NT2/D1 (cell line): ENCODE data around the gene RASAL2.
"Not testable (repeated sequence)": the region's sequence is repeated elsewhere in the genome, so short reads cannot be mapped to it uniquely, and the experiment has no call there.

Source experiments
- DNase-seq: peaks from one replicate; pipeline ENCODE4 v3.0.0-alpha.2; 2011; ENCODE audit warnings: low read depth, low spot score
- H3K27me3 ChIP-seq: 2 replicates; pipeline ENCODE4 v1.6.0; 2011; ENCODE audit warnings: mild to moderate bottlenecking; ENCODE audit not compliant: insufficient read length, insufficient read depth
- H3K36me3 ChIP-seq: 2 replicates; pipeline ENCODE4 v1.6.1; 2011; ENCODE audit warnings: mild to moderate bottlenecking, low read length, mixed read lengths; ENCODE audit not compliant: insufficient read depth, insufficient read length
- H3K4me1 ChIP-seq: 2 replicates; pipeline ENCODE4 v1.5.1; 2011; ENCODE audit not compliant: insufficient read depth, insufficient read length
- H3K4me3 ChIP-seq: 2 replicates; pipeline ENCODE4 v1.5.1; 2011; ENCODE audit warnings: low read depth; ENCODE audit not compliant: insufficient read length
- H3K9ac ChIP-seq: 2 replicates; pipeline ENCODE4 v1.6.0; 2011; ENCODE audit warnings: low read depth; ENCODE audit not compliant: insufficient read length
- H3K9me3 ChIP-seq: 2 replicates; pipeline ENCODE4 v1.5.1; 2011; ENCODE audit warnings: mild to moderate bottlenecking, low read length; ENCODE audit not compliant: insufficient read depth
- SUZ12 ChIP-seq: IDR thresholded peaks from 2 replicates; pipeline ENCODE4 v1.6.1; 2011; ENCODE audit not compliant: insufficient read length, insufficient read depth; ENCODE audit errors: extremely low read depth
- YY1 ChIP-seq: IDR thresholded peaks from 2 replicates; pipeline ENCODE4 v1.6.1; 2011; ENCODE audit not compliant: insufficient read length, insufficient read depth
- ZNF274 ChIP-seq: IDR thresholded peaks from 2 replicates; pipeline ENCODE4 v1.6.1; 2011; ENCODE audit warnings: mild to moderate bottlenecking, low read depth, low read length

Gene RASAL2

DNA sequence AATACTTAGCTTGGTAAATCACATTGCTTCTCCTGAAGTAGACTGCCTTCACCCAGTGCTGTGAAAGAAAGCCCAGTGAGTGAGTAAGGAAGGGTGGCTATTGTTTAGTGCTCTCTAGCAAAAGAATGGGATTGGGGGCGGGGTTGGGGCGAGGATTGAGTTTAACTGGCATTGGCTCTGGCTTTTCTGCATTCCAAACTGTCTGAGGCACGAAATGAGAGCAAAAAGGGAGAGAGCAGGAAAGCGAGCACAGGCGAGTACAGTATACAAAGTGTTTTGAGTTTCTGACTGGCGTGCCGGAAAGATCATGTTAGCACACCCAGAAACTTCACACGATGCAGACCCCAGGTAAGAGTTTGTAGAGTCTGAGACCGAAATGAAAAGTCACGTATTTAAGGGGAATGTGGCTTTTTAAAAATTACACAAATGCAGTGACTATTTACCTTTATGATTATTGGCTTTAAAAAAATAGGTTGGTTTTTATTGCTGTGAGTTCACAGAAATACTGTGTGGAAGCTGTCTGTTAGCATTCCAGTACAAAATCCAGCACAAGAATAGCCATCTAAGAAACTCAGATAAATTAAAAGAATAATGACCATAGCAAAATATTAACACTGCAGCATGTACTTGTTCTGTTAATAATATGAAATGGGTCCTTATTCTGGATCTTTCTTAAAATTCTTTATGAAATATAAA is 247.5 kb downstream of the RASAL2 start:
- Histone ChIP-seq H3K4me3 (peak overlapping the region; percentile 36), H3K4me1 (no peaks in the 10 kb centered on the region), H3K27me3 (no peaks in the 10 kb centered on the region), H3K9me3 (no peaks in the 10 kb centered on the region), H3K36me3 (peaks cover 10% of the 10 kb centered on the region), H3K9ac (peak overlapping the region; percentile 78)
- DNase-seq, result peak; percentile 96
- TF ChIP-seq YY1 (no peak), SUZ12 (no peak)

- Histone ChIP-seq H3K36me3 (no peaks in the 10 kb centered on the region), H3K4me3 (no peak overlapping the region), H3K4me1 (no peaks in the 10 kb centered on the region), H3K9me3 (no peaks in the 10 kb centered on the region), H3K27me3 (no peaks in the 10 kb centered on the region), H3K9ac (no peak overlapping the region)
- no peak for TF ChIP-seq SUZ12
- TF ChIP-seq YY1, result no peak
- TF ChIP-seq ZNF274, result no peak
- DNase-seq, result no peak
Measured at GRCh38 chr1:178342745-178343144, 248.8 kb downstream of the RASAL2 start.

DNA sequence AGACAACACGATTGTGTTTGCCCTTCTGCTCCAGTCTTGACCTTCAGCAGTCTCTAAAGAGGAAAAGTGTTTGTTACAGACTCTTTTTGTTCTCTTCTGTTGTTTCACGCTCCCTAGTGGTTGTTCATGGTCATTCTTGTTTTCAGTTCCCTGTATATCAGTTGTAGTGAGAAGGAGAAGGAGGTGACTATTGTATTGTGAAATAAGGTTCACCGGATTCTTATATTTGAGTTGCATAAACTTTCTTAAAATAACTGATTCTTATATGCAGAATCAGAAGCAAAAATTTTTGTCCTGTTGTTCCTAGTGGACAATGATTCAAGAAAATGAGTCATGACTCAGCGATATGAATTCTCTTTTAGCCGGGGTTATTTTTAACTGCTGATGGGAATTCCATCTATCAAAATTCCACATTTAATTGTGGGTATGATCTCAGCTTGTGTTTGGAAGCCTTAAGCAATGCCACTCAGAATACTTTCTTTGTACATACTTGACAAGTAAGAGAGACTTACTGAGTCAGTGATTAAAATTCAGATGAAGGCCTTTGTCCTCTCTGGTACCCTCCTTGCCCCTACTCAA is 250.7 kb downstream of the RASAL2 start:
- DNase-seq, result peak; percentile 43

DNA sequence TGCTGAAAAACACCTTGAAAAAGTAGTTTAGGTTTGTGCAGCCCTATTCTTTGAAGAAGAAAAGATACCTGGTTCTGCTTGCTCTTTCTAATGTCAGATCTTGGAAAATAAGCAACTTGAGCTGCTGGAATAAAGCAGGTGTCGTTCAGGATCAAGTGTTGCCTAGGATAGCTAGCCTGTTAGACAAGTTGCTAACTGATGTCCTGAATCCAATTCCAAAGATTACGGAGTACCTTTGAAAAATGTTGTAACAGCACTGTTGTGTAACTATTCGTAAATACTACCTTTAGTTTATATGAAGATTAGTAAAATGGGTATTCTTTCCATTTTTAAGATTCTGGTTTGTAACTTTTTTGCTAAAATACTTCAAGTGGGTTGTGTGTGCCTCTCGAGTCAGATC is 251.3 kb downstream of the RASAL2 start:
- Histone ChIP-seq H3K36me3 (no peaks in the 10 kb centered on the region), H3K27me3 (no peaks in the 10 kb centered on the region), H3K4me1 (no peaks in the 10 kb centered on the region), H3K4me3 (no peak overlapping the region), H3K9me3 (no peaks in the 10 kb centered on the region), H3K9ac (no peak overlapping the region)
- DNase-seq, result no peak
- TF ChIP-seq SUZ12 (no peak), ZNF274 (no peak), YY1 (no peak)

More for the DNA sequence above, 250.7 kb downstream of the RASAL2 start:
- Histone ChIP-seq H3K4me3 (no peak overlapping the region), H3K36me3 (no peaks in the 10 kb centered on the region), H3K27me3 (no peaks in the 10 kb centered on the region), H3K9ac (no peak overlapping the region), H3K4me1 (no peaks in the 10 kb centered on the region), H3K9me3 (no peaks in the 10 kb centered on the region)
- TF ChIP-seq SUZ12 (no peak), YY1 (no peak), ZNF274 (no peak)

GRCh38 chr1:178345807-178346206 is 251.9 kb downstream of the RASAL2 start:
- H3K9ac ChIP-seq, result no peak overlapping the region
- H3K36me3 ChIP-seq, result no peaks in the 10 kb centered on the region
- no peak overlapping the region for H3K4me3 ChIP-seq
- DNase-seq, result no peak
- no peak for TF ChIP-seq YY1
- no peak for TF ChIP-seq SUZ12
- no peak for TF ChIP-seq ZNF274
- no peaks in the 10 kb centered on the region for H3K4me1 ChIP-seq
- no peaks in the 10 kb centered on the region for H3K9me3 ChIP-seq
- no peaks in the 10 kb centered on the region for H3K27me3 ChIP-seq

GRCh38 chr1:178349801-178350200 is 255.9 kb downstream of the RASAL2 start:
- no peaks in the 10 kb centered on the region for H3K4me1 ChIP-seq
- peaks cover 20% of the 10 kb centered on the region; the same call in 1 of the 2 replicates for H3K9me3 ChIP-seq
- TF ChIP-seq ZNF274, result no peak
- no peak for TF ChIP-seq SUZ12
- TF ChIP-seq YY1, result no peak
- DNase-seq, result no peak
- H3K9ac ChIP-seq, result no peak overlapping the region
- H3K36me3 ChIP-seq, result no peaks in the 10 kb centered on the region
- no peak overlapping the region for H3K4me3 ChIP-seq
- H3K27me3 ChIP-seq, result no peaks in the 10 kb centered on the region

- not testable (repeated sequence) for H3K4me3 ChIP-seq, H3K27me3 ChIP-seq, H3K36me3 ChIP-seq, DNase-seq, H3K9ac ChIP-seq, H3K4me1 ChIP-seq
- peaks cover 20% of the 10 kb centered on the region; the same call in 1 of the 2 replicates for H3K9me3 ChIP-seq
Measured at GRCh38 chr1:178351911-178352310, 258.0 kb downstream of the RASAL2 start.
